Fibroblast of lung (primary cell): ENCODE measurements around the gene PCSK6. TPM values are rescaled to one million over a fixed set of nuclear protein-coding genes. Genes with fewer than 3 reads are reported as not detected.

Experiments used
- DNase-seq, 2 donors: peaks; one replicate each; pipeline versions ENCODE4 v3.0.0 to v3.0.0-alpha.2; 2010; ENCODE audit warnings: low read depth in 2 of 2
- H2AFZ ChIP-seq: 2 replicates; pipeline ENCODE4 v1.5.1; 2012; ENCODE audit warnings: low read length, control low read depth, inconsistent platforms
- H3K27ac ChIP-seq: 2 replicates; pipeline ENCODE4 v1.5.1; 2011; ENCODE audit warnings: low read length, control low read depth; ENCODE audit not compliant: insufficient read depth
- H3K27me3 ChIP-seq: 2 replicates; pipeline ENCODE4 v1.5.1; 2011; ENCODE audit warnings: mild to moderate bottlenecking, low read length; ENCODE audit not compliant: control insufficient read depth, insufficient read depth
- H3K36me3 ChIP-seq: 2 replicates; pipeline ENCODE4 v1.5.1; 2011; ENCODE audit warnings: low read length; ENCODE audit not compliant: control insufficient read depth, insufficient read depth
- H3K4me1 ChIP-seq: 2 replicates; pipeline ENCODE4 v1.5.1; 2011; ENCODE audit warnings: low read length; ENCODE audit not compliant: control insufficient read depth, insufficient read depth; ENCODE audit errors: extremely low read depth
- H3K4me2 ChIP-seq: 2 replicates; pipeline ENCODE4 v1.5.1; 2011; ENCODE audit warnings: low read length, control low read depth; ENCODE audit not compliant: insufficient read depth; ENCODE audit errors: extremely low read depth
- H3K4me3 ChIP-seq, 4 experiments: fragments of 200-600 bp in 1 of 4; sonication (generic) in 1 of 4; replicated peaks in 1 of 4; 2 replicates each; pipeline ENCODE4 v1.5.1; 2011 to 2016; ENCODE audit warnings: low read length in 4 of 4, low read depth in 3 of 4, mild to moderate bottlenecking in 3 of 4, control low read depth in 2 of 4, inconsistent platforms in 1 of 4, mixed read lengths in 1 of 4; ENCODE audit not compliant: insufficient read depth in 1 of 4; ENCODE audit errors: control extremely low read depth in 1 of 4
- H3K79me2 ChIP-seq: 2 replicates; pipeline ENCODE4 v1.5.1; 2012; ENCODE audit warnings: mild to moderate bottlenecking, low read length, inconsistent platforms; ENCODE audit not compliant: control insufficient read depth, insufficient read depth
- H3K9ac ChIP-seq: 2 replicates; pipeline ENCODE4 v1.5.1; 2011; ENCODE audit warnings: mild to moderate bottlenecking, low read length, control low read depth; ENCODE audit not compliant: insufficient read depth
- H3K9me3 ChIP-seq: 2 replicates; pipeline ENCODE4 v1.5.1; 2012; ENCODE audit warnings: low read depth, low read length; ENCODE audit not compliant: control insufficient read depth, insufficient read depth
- H4K20me1 ChIP-seq: 2 replicates; pipeline ENCODE4 v1.5.1; 2011; ENCODE audit warnings: low read length; ENCODE audit not compliant: control insufficient read depth, insufficient read depth; ENCODE audit errors: extremely low read depth
- CTCF ChIP-seq, 2 donors: IDR thresholded peaks in 1 of 2; conservative IDR thresholded peaks in 1 of 2; 1 replicate in 1 of 2; 2 replicates in 1 of 2; pipeline ENCODE4 v1.5.1; 2011 to 2012; ENCODE audit warnings: low read length in 2 of 2, control low read depth in 1 of 2, inconsistent platforms in 1 of 2, low read depth in 1 of 2, mild to moderate bottlenecking in 1 of 2
- EZH2 ChIP-seq: IDR thresholded peaks from 2 replicates; pipeline ENCODE4 v1.5.1; 2012; ENCODE audit warnings: low read length, control low read depth, mild to moderate bottlenecking; ENCODE audit errors: missing control alignments
- polyA plus RNA-seq, 2 donors: library from polyadenylated mRNA; depleted of rRNA in 1 of 2; stranded (reverse) in 1 of 2; unstranded in 1 of 2; fragments of >200 nt; gene quantifications; 2 replicates each; pipeline ENCODE4 v1.2.1, GENCODE V29; 2011 to 2012; ENCODE audit warnings: missing spikeins in 1 of 2
- total RNA-seq: library from RNA; depleted of rRNA; stranded (reverse); fragments of >200 nt; gene quantifications from 2 replicates; pipeline ENCODE4 v1.2.1, GENCODE V29; 2014

Gene PCSK6
- total and polyA plus RNA-seq, 2 donors (not counting 1 experiment from before 2014, with no cell fraction given) = 0.02 to 0.83 TPM

GRCh38 chr15:101305820-101306255, 183.7 kb downstream of the PCSK6 start:
- no peak overlapping the region for H3K4me3 ChIP-seq
- H3K79me2 ChIP-seq = no peaks in the 10 kb centered on the region
- TF ChIP-seq EZH2 (no peak), CTCF (conservative IDR thresholded peaks at IDR 0.05 in 1 of 2, IDR thresholded peaks at IDR 0.05 in 1 of 2; ENCODE audit: low read depth in 1 of 2, low read length in 2 of 2) (no peak)
- H4K20me1 ChIP-seq = no peaks in the 10 kb centered on the region
- peaks cover 7% of the 10 kb centered on the region for H3K27me3 ChIP-seq
- H3K4me1 ChIP-seq = no peaks in the 10 kb centered on the region
- no peaks in the 10 kb centered on the region for H3K9me3 ChIP-seq
- no peak overlapping the region for H3K9ac ChIP-seq
- H3K36me3 ChIP-seq = no peaks in the 10 kb centered on the region
- H2AFZ ChIP-seq = no peak overlapping the region
- no peak overlapping the region for H3K27ac ChIP-seq
- no peak for DNase-seq
- no peak overlapping the region for H3K4me2 ChIP-seq

GRCh38 chr15:101303408-101303807, 186.1 kb downstream of the PCSK6 start:
- no peak for TF ChIP-seq CTCF (conservative IDR thresholded peaks at IDR 0.05 in 1 of 2, IDR thresholded peaks at IDR 0.05 in 1 of 2; ENCODE audit: low read depth in 1 of 2, low read length in 2 of 2)
- TF ChIP-seq EZH2 = no peak
- DNase-seq = no peak
- Histone ChIP-seq H3K9me3 (no peaks in the 10 kb centered on the region), H3K27me3 (peaks cover 7% of the 10 kb centered on the region), H3K4me2 (no peak overlapping the region), H4K20me1 (no peaks in the 10 kb centered on the region), H3K79me2 (no peaks in the 10 kb centered on the region), H3K9ac (no peak overlapping the region), H3K4me3 (no peak overlapping the region), H3K4me1 (no peaks in the 10 kb centered on the region), H3K36me3 (no peaks in the 10 kb centered on the region), H2AFZ (no peak overlapping the region), H3K27ac (no peak overlapping the region)

- H4K20me1 ChIP-seq = no peaks in the 10 kb centered on the region
- DNase-seq = peak in 1 of 2 donors; percentile 7
- no peak overlapping the region for H2AFZ ChIP-seq
These were observed 192.8 kb downstream of the PCSK6 start for GRCh38 chr15:101296418-101297405.

More at GRCh38 chr15:101296418-101297405, 192.8 kb downstream of the PCSK6 start:
- H3K4me3 ChIP-seq = peak overlapping the region in 2 of 4 experiments; percentile 89 to 96
- H3K27ac ChIP-seq = no peak overlapping the region
- no peak overlapping the region for H3K9ac ChIP-seq
- peaks cover 32% of the 10 kb centered on the region for H3K79me2 ChIP-seq
- no peak for TF ChIP-seq CTCF (conservative IDR thresholded peaks at IDR 0.05 in 1 of 2, IDR thresholded peaks at IDR 0.05 in 1 of 2; ENCODE audit: low read depth in 1 of 2, low read length in 2 of 2)
- no peak for TF ChIP-seq EZH2
- no peaks in the 10 kb centered on the region for H3K9me3 ChIP-seq
- H3K4me1 ChIP-seq = peaks cover 4% of the 10 kb centered on the region
- H3K27me3 ChIP-seq = no peaks in the 10 kb centered on the region
- peaks cover 2% of the 10 kb centered on the region for H3K36me3 ChIP-seq
- H3K4me2 ChIP-seq = peak overlapping the region; percentile 96
